WTC11 (cell line): Measurements from ENCODE around the gene GJA3. TPM values are rescaled to one million over a fixed set of nuclear protein-coding genes. Genes with fewer than 3 reads are reported as not detected.

Experiments
- ATAC-seq: fragments of 200-7000 bp; cut with Tn5 transposase; 2 replicates; pipeline ENCODE4 v1.10.0; 2021; ENCODE audit warnings: mild to moderate bottlenecking, moderate library complexity
- CTCF ChIA-PET: fragments of 300-600 bp; sonication (Branson Sonifier 250); formaldehyde crosslinking; loops from one replicate; lab custom pipeline; 2021; ENCODE audit warnings: antibody characterized with exemption; lab: Charles Lee
- POLR2A ChIA-PET: fragments of 350-600 bp; sonication (Branson Sonifier 250); formaldehyde crosslinking; loops from one replicate; lab custom pipeline; 2021; ENCODE audit warnings: antibody characterized with exemption; lab: Charles Lee
- DNase-seq: peaks from one replicate; pipeline ENCODE4 v3.0.0; 2021; ENCODE audit warnings: low spot score
- H3K27ac Mint-ChIP-seq: 2 replicates; pipeline ENCODE4 v1.8.0; 2021; ENCODE audit warnings: mixed read lengths
- H3K27me3 Mint-ChIP-seq: 2 replicates; pipeline ENCODE4 v1.8.0; 2021; ENCODE audit warnings: low read depth, mild to moderate bottlenecking, moderate library complexity, mixed read lengths
- H3K36me3 Mint-ChIP-seq: 2 replicates; pipeline ENCODE4 v1.8.0; 2021; ENCODE audit warnings: mixed read lengths
- H3K4me1 Mint-ChIP-seq: 2 replicates; pipeline ENCODE4 v1.8.0; 2022; ENCODE audit warnings: mixed read lengths
- H3K4me3 Mint-ChIP-seq: 2 replicates; pipeline ENCODE4 v1.8.0; 2021; ENCODE audit warnings: mild to moderate bottlenecking, moderate library complexity, mixed read lengths
- H3K9me3 Mint-ChIP-seq: 2 replicates; pipeline ENCODE4 v1.8.0; 2021; ENCODE audit warnings: mixed read lengths
- GABPB1 ChIP-seq: sonication (generic); formaldehyde crosslinking; IDR thresholded peaks from 2 replicates; pipeline ENCODE4 v1.8.1; 2023; ENCODE audit warnings: mild to moderate bottlenecking, missing genetic modification reagents
- IRF2 ChIP-seq: sonication (generic); formaldehyde crosslinking; IDR thresholded peaks from 2 replicates; pipeline ENCODE4 v1.8.0; 2022; ENCODE audit warnings: low read depth, missing genetic modification reagents, borderline replicate concordance
- MAX ChIP-seq: sonication (generic); formaldehyde crosslinking; IDR thresholded peaks from 2 replicates; pipeline ENCODE4 v1.8.0; 2022; ENCODE audit warnings: mild to moderate bottlenecking, missing genetic modification reagents
- NFE2L1 ChIP-seq: sonication (generic); formaldehyde crosslinking; IDR thresholded peaks from 2 replicates; pipeline ENCODE4 v1.8.1; 2023; ENCODE audit warnings: missing genetic modification reagents
- NFYB ChIP-seq: sonication (generic); formaldehyde crosslinking; conservative IDR thresholded peaks from 2 replicates; pipeline ENCODE4 v1.8.0; 2022; ENCODE audit warnings: low read depth, missing genetic modification reagents
- NR3C1 ChIP-seq: sonication (generic); formaldehyde crosslinking; conservative IDR thresholded peaks from 2 replicates; pipeline ENCODE4 v1.8.1; 2023; ENCODE audit warnings: low read depth, mild to moderate bottlenecking, missing genetic modification reagents
- ZBTB21 ChIP-seq: sonication (generic); formaldehyde crosslinking; IDR thresholded peaks from 2 replicates; pipeline ENCODE4 v1.8.1; 2023; ENCODE audit warnings: mild to moderate bottlenecking, missing genetic modification reagents, borderline replicate concordance
- ZNF281 ChIP-seq: sonication (generic); formaldehyde crosslinking; IDR thresholded peaks from 2 replicates; pipeline ENCODE4 v1.8.0; 2023; ENCODE audit warnings: mild to moderate bottlenecking, missing genetic modification reagents
- total RNA-seq: library from RNA; stranded (reverse); gene quantifications from 3 replicates; pipeline ENCODE4 v1.2.3, GENCODE V29; 2021
- TF ChIP-seq, protein P1 (sequence below): fragments of 250-450 bp; sonication (Bioruptor Pico); IDR thresholded peaks from 2 replicates; pipeline ENCODE4 v1.9.0; 2021; ENCODE audit warnings: mild to moderate bottlenecking
- TF ChIP-seq, protein P2 (sequence below): sonication (generic); formaldehyde crosslinking; IDR thresholded peaks from 2 replicates; pipeline ENCODE4 v1.8.1; 2023; ENCODE audit warnings: mild to moderate bottlenecking, moderate library complexity, missing genetic modification reagents
- TF ChIP-seq, protein P3 (sequence below): fragments of 250-450 bp; sonication (Bioruptor Pico); IDR thresholded peaks from 2 replicates; pipeline ENCODE4 v1.9.0; 2021; ENCODE audit warnings: mild to moderate bottlenecking, borderline replicate concordance
- TF ChIP-seq, protein P4 (sequence below): sonication (generic); formaldehyde crosslinking; conservative IDR thresholded peaks from 2 replicates; pipeline ENCODE4 v1.8.1; 2023; ENCODE audit warnings: mild to moderate bottlenecking, low read depth, missing genetic modification reagents, moderate library complexity

Gene GJA3
- total RNA-seq, 1 experiment from 2014 or later: 0.48 TPM

DNA sequence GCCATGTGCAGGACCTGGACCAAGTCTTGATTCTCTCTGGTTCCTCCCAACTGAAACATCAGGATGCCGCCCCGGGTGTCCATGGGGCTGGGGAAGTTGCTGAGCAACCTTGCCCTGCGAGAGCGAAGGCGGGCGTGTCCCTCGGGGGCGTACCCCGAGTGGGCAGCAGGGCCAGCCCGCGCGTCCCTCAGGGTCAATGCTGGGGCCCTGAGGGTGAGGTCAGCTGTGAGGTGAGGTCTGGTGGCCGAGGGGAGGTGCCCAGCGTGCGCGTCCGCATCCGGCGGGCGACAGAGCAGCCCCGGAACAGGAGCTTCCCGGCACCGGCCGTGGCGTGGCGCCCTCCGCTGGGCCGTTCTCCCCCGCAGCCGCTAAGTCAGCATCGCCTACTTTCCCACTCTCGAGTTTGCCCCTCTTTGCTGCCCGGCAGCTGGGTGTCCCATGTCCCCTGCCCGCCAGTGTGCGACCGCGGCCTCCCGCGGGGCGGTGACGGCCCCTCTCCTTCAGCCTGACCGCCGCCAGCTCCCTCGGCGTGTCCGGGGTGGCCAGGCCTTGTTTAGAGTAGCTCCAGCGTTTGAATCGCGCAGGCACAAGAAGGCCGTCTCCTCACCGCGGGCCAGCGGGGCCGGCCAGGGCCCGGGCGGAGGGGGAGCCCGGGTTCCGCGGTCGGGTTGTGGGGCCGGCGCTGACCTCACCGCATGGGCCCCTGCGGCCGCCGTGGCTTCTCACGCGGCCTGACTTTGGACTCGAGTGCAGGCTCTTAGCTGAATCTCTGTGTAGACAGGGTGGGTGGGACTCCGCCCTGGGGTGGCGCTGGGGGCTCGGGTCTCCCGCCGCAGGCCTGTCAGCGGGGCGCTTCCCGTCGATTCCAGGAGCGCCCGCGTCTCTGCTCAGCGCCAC, 33.0 kb downstream of the GJA3 start (continued):
- TF ChIP-seq IRF2 (CRISPR knock-in tag) (no peak), NR3C1 (CRISPR knock-in tag) (0 out of 2 replicates have a peak, but pooled peaks have one; percentile 70), MAX (CRISPR knock-in tag) (peak; percentile 86)
- TF ChIP-seq, protein P1, sequence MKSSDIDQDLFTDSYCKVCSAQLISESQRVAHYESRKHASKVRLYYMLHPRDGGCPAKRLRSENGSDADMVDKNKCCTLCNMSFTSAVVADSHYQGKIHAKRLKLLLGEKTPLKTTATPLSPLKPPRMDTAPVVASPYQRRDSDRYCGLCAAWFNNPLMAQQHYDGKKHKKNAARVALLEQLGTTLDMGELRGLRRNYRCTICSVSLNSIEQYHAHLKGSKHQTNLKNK (CRISPR knock-in tag): no peak
- TF ChIP-seq, protein P2, sequence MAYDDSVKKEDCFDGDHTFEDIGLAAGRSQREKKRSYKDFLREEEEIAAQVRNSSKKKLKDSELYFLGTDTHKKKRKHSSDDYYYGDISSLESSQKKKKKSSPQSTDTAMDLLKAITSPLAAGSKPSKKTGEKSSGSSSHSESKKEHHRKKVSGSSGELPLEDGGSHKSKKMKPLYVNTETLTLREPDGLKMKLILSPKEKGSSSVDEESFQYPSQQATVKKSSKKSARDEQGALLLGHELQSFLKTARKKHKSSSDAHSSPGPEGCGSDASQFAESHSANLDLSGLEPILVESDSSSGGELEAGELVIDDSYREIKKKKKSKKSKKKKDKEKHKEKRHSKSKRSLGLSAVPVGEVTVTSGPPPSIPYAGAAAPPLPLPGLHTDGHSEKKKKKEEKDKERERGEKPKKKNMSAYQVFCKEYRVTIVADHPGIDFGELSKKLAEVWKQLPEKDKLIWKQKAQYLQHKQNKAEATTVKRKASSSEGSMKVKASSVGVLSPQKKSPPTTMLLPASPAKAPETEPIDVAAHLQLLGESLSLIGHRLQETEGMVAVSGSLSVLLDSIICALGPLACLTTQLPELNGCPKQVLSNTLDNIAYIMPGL (CRISPR knock-in tag): peak; percentile 91; the same call in 1 of the 2 replicates

DNA sequence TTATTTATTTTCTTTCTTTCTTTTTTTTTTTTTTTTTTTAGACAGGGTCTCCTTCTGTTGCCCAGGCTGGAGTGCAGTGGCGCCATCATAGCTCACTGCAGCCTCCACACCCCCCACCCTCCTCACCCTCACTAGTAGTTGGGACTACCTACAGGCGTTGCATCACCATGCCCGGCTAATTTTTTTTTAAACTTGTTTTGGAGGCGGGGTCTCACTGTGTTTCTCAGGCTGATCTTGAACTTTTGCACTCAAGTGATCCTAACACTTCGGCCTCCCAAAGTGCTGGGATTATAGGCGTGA, 33.6 kb downstream of the GJA3 start:
- POLR2A ChIA-PET: interaction anchor here (0.7 to 1.4 kb wide), 4 partner anchors 9 to 264 kb away, joined by 3 to 7 read pairs (median 4); partner anchors contain the start of gene ZMYM5
- no peaks in the 10 kb centered on the region for H3K36me3 Mint-ChIP-seq
- H3K9me3 Mint-ChIP-seq: no peaks in the 10 kb centered on the region
- TF ChIP-seq GABPB1 (peak; percentile 69; the same call in 1 of the 2 replicates), NFE2L1 (CRISPR knock-in tag) (no peak)
- DNase-seq (no peak), ATAC-seq (peak; percentile 15)
- peak overlapping the region; percentile 57 for H3K4me3 Mint-ChIP-seq
- CTCF ChIA-PET: interaction anchor here (0.8 to 2.6 kb wide), 19 partner anchors 9 to 200 kb away, joined by 3 to 42 read pairs (median 5); partner anchors contain the start of gene GJA3
- H3K27ac Mint-ChIP-seq: no peak overlapping the region
- no peaks in the 10 kb centered on the region for H3K4me1 Mint-ChIP-seq
- peaks cover 8% of the 10 kb centered on the region; the same call in 1 of the 2 replicates for H3K27me3 Mint-ChIP-seq

DNA sequence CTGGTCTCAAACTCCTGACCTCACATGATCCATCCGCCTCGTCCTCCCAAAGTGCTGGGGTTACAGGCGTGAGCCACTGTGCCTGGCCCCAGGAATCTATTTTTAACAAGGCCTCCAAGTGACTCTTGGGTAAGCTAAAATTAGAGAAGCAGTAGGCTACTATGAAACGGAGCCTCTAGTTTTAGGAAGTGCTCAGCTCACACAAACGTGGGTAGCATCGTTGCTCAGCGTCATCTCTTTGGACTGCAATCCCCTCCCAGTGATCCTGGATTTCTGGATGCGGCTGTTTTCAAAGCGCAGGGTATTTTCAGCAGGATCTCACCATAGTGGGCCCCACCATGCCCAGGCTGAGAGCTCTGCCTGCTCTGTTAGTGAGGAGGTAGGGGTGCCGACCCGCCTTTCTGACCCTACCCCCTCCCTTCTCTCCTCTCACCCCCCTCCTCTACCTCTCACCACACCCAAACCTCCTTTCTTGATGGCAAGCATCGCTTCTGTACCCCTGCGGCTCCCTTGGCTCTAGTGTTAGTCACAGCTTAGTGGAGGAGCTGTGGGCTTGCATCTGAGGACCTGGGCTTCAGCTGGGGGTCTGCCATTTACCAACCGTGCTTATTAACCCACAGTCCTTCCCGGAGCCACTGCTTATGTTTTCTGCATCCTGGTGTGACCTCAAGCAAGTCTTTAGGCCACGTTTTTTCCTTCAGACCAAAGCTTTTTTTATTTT, 34.2 kb downstream of the GJA3 start:
- H3K4me1 Mint-ChIP-seq: no peaks in the 10 kb centered on the region
- H3K9me3 Mint-ChIP-seq: no peaks in the 10 kb centered on the region
- DNase-seq (no peak), ATAC-seq (no peak)
- H3K27me3 Mint-ChIP-seq: peaks cover 8% of the 10 kb centered on the region; the same call in 1 of the 2 replicates
- no peak overlapping the region for H3K4me3 Mint-ChIP-seq
- TF ChIP-seq ZNF281 (CRISPR knock-in tag) (no peak), NFE2L1 (CRISPR knock-in tag) (no peak), ZBTB21 (no peak)
- ChIA-PET POLR2A (interaction anchor here (0.7 to 1.4 kb wide), 5 partner anchors 8 to 263 kb away, joined by 3 to 7 read pairs (median 3); partner anchors contain the start of gene ZMYM5), CTCF (interaction anchor here (1.3 to 2.6 kb wide), 10 partner anchors 8 to 199 kb away, joined by 3 to 42 read pairs (median 6); no protein-coding TSS in a partner anchor)
- no peaks in the 10 kb centered on the region for H3K36me3 Mint-ChIP-seq
- no peak overlapping the region for H3K27ac Mint-ChIP-seq

DNA sequence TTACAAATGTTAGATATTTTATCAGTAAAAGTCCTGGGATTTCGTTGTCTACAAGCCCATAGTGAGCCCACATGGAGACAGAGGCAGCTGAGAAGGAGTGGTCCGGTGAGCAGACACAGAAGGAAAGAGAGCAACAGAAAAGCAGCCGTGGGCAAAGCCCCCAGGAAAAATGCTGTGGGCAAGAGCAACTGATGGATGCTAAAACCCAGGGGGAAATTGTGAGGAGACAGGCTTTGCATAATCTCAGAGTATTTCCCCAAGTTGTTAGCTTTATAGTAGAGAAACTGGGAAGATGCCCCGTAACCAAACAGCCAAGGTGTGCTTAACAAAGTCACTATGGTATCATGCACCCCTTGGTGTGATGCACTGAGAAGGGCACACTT, 35.1 kb downstream of the GJA3 start:
- Mint-ChIP-seq H3K4me1 (peaks cover 9% of the 10 kb centered on the region), H3K36me3 (no peaks in the 10 kb centered on the region), H3K9me3 (no peaks in the 10 kb centered on the region), H3K4me3 (no peak overlapping the region), H3K27me3 (peaks cover 8% of the 10 kb centered on the region; the same call in 1 of the 2 replicates), H3K27ac (no peak overlapping the region)
- DNase-seq (no peak), ATAC-seq (no peak)
- CTCF ChIA-PET: interaction anchor here (1.5 kb wide), 1 partner anchor 10 kb away, joined by 3 read pairs; no protein-coding TSS in a partner anchor
- POLR2A ChIA-PET: interaction anchor here (0.7 kb wide), 1 partner anchor 79 kb away, joined by 3 read pairs; no protein-coding TSS in a partner anchor
- TF ChIP-seq, protein P3, sequence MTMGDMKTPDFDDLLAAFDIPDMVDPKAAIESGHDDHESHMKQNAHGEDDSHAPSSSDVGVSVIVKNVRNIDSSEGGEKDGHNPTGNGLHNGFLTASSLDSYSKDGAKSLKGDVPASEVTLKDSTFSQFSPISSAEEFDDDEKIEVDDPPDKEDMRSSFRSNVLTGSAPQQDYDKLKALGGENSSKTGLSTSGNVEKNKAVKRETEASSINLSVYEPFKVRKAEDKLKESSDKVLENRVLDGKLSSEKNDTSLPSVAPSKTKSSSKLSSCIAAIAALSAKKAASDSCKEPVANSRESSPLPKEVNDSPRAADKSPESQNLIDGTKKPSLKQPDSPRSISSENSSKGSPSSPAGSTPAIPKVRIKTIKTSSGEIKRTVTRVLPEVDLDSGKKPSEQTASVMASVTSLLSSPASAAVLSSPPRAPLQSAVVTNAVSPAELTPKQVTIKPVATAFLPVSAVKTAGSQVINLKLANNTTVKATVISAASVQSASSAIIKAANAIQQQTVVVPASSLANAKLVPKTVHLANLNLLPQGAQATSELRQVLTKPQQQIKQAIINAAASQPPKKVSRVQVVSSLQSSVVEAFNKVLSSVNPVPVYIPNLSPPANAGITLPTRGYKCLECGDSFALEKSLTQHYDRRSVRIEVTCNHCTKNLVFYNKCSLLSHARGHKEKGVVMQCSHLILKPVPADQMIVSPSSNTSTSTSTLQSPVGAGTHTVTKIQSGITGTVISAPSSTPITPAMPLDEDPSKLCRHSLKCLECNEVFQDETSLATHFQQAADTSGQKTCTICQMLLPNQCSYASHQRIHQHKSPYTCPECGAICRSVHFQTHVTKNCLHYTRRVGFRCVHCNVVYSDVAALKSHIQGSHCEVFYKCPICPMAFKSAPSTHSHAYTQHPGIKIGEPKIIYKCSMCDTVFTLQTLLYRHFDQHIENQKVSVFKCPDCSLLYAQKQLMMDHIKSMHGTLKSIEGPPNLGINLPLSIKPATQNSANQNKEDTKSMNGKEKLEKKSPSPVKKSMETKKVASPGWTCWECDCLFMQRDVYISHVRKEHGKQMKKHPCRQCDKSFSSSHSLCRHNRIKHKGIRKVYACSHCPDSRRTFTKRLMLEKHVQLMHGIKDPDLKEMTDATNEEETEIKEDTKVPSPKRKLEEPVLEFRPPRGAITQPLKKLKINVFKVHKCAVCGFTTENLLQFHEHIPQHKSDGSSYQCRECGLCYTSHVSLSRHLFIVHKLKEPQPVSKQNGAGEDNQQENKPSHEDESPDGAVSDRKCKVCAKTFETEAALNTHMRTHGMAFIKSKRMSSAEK (CRISPR knock-in tag): no peak
- TF ChIP-seq, protein P4, sequence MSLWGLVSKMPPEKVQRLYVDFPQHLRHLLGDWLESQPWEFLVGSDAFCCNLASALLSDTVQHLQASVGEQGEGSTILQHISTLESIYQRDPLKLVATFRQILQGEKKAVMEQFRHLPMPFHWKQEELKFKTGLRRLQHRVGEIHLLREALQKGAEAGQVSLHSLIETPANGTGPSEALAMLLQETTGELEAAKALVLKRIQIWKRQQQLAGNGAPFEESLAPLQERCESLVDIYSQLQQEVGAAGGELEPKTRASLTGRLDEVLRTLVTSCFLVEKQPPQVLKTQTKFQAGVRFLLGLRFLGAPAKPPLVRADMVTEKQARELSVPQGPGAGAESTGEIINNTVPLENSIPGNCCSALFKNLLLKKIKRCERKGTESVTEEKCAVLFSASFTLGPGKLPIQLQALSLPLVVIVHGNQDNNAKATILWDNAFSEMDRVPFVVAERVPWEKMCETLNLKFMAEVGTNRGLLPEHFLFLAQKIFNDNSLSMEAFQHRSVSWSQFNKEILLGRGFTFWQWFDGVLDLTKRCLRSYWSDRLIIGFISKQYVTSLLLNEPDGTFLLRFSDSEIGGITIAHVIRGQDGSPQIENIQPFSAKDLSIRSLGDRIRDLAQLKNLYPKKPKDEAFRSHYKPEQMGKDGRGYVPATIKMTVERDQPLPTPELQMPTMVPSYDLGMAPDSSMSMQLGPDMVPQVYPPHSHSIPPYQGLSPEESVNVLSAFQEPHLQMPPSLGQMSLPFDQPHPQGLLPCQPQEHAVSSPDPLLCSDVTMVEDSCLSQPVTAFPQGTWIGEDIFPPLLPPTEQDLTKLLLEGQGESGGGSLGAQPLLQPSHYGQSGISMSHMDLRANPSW (CRISPR knock-in tag): no peak
- no peak for TF ChIP-seq NFYB (CRISPR knock-in tag)
